ENCODE results near the gene SCLY.

SCLY gene

GRCh38 chr2:238097201-238097987, 36.6 kb downstream of the SCLY start:
- in situ Hi-C loops (cut with MboI; ENCODE audit: low sequenced_read_pairs): no loop called here

DNA sequence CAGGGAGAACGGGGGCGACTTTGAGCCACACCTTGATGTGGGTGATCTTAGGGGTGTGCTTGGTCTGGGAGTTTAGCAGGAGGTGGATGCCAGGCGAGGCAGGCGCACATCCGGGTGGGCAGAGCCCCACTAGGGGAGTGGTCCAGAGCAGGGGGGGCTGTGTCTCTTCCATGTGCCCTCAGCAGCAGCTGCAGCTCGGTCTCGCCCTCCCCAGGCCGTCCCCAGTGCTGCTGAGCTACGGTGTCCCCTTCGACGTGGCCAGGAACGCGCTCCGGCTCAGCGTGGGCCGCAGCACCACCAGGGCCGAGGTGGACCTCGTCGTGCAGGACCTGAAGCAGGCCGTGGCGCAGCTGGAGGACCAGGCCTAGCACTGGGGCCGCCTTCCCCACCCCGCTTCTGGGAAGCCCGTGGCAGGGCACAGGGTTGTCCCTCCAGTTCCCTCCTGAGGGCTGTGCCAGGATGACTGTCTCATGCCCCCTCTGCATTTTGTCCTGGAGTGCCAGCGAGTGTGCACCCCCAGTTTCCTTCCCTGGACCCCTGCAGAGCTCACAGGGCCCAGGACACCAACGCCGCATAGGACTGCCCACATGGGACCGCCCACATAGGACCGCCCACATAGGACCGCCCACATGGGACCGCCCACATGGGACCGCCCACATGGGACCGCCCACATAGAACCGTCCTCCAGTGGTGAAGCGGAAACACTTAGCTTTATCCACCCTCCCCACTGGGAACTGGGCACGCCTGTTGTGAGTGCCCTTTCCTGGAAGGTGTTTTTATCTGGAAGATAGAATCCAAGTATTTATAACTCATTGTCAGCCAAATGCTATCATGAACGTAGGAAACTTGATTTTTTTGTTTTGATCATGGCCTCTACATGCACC, 37.4 kb downstream of the SCLY start:
- in situ Hi-C loops (cut with MboI; ENCODE audit: low sequenced_read_pairs): no loop called here

GRCh38 chr2:238098901-238099713, 38.3 kb downstream of the SCLY start:
- in situ Hi-C loops (cut with MboI; ENCODE audit: low sequenced_read_pairs): no loop called here

GRCh38 chr2:238099714-238100048, 38.9 kb downstream of the SCLY start:
- in situ Hi-C loops (cut with MboI; ENCODE audit: low sequenced_read_pairs): no loop called here

- in situ Hi-C loops (cut with MboI; ENCODE audit: low sequenced_read_pairs): no loop called here
Measured at GRCh38 chr2:238100049-238100820, 39.4 kb downstream of the SCLY start, which contains the start of gene ESPNL. Gene ESPNL (plus strand): TSS chr2:238100340. CDS start chr2:238100420, 80 bp downstream.

GRCh38 chr2:238100821-238101771, 40.3 kb downstream of the SCLY start:
- in situ Hi-C loops (cut with MboI; ENCODE audit: low sequenced_read_pairs): no loop called here

- in situ Hi-C loops (cut with MboI; ENCODE audit: low sequenced_read_pairs): no loop called here
Measured at GRCh38 chr2:238101891-238102841, 41.4 kb downstream of the SCLY start.

- in situ Hi-C loops (cut with MboI; ENCODE audit: low sequenced_read_pairs): no loop called here
Measured at GRCh38 chr2:238102865-238103264, 42.1 kb downstream of the SCLY start.

GRCh38 chr2:238103465-238104225, 42.8 kb downstream of the SCLY start:
- in situ Hi-C loops (cut with MboI; ENCODE audit: low sequenced_read_pairs): no loop called here

GRCh38 chr2:238104226-238104690, 43.5 kb downstream of the SCLY start:
- in situ Hi-C loops (cut with MboI; ENCODE audit: low sequenced_read_pairs): no loop called here

- in situ Hi-C loops (cut with MboI; ENCODE audit: low sequenced_read_pairs): no loop called here
Measured at GRCh38 chr2:238104691-238105371, 44.0 kb downstream of the SCLY start.

GRCh38 chr2:238105506-238106338, 44.9 kb downstream of the SCLY start:
- in situ Hi-C loops (cut with MboI; ENCODE audit: low sequenced_read_pairs): no loop called here

DNA sequence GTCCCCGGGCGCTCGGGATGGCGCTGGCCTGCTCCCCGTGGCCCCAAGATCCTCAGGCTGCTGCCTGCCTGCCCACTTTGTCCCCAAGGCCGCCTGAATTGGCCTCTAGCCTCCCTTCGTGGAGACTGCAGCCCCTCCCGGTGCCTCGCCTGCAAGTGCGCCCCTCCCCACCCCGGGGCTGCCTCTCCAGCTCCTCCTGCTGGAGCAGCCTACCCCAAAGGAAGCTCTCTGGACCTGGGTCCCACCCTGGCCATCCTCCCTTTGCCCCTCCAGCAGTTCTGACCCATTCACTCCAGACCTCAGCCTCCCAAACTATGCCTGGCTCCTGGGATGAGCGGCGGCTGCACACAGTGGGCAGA, 45.5 kb downstream of the SCLY start:
- in situ Hi-C loops (cut with MboI; ENCODE audit: low sequenced_read_pairs): no loop called here

- in situ Hi-C loops (cut with MboI; ENCODE audit: low sequenced_read_pairs): no loop called here
Measured at GRCh38 chr2:238106698-238107524, 46.1 kb downstream of the SCLY start.
